Body of pancreas (tissue), 4 donors: ENCODE data around the gene PTX4. TPM values are rescaled to one million over a fixed set of nuclear protein-coding genes. Genes with fewer than 3 reads are reported as not detected.

Experiments used
- ATAC-seq: fragments of 150-250 bp; one replicate; pipeline ENCODE4 v1.9.1; 2016
- DNase-seq, 4 donors: peaks; one replicate each; pipeline ENCODE4 v3.0.0-alpha.2; 2019
- H3K27ac ChIP-seq, 4 donors: fragments of 200-600 bp; sonication (generic); 1 replicate in 3 of 4; 2 replicates in 1 of 4; pipeline versions ENCODE4 v1.5.1 to v1.6.1; 2016 to 2019; ENCODE audit warnings: mild to moderate bottlenecking in 1 of 4, mixed read lengths in 1 of 4, moderate library complexity in 1 of 4
- H3K27me3 ChIP-seq, 2 donors: fragments of 200-600 bp; sonication (generic); one replicate each; pipeline ENCODE4 v1.6.0; 2016; ENCODE audit warnings: mild to moderate bottlenecking in 1 of 2
- H3K36me3 ChIP-seq, 2 donors: fragments of 200-600 bp; sonication (generic); replicated peaks in 1 of 2; 2 replicates each; pipeline ENCODE4 v1.5.1; 2016; ENCODE audit warnings: low read depth in 2 of 2; ENCODE audit not compliant: insufficient read depth in 1 of 2
- H3K4me1 ChIP-seq: fragments of 200-600 bp; sonication (generic); one replicate; pipeline ENCODE4 v1.6.0; 2016
- H3K4me3 ChIP-seq, 2 donors: fragments of 200-600 bp; sonication (generic); 1 replicate in 1 of 2; 2 replicates in 1 of 2; pipeline ENCODE4 v1.5.1; 2016 to 2019
- H3K9me3 ChIP-seq, 3 donors: fragments of 200-600 bp; sonication (generic); 1 replicate in 2 of 3; 2 replicates in 1 of 3; pipeline ENCODE4 v1.5.1; 2016
- CTCF ChIP-seq, 7 experiments: fragments of 450-650 bp in 4 of 7; fragments of 200-600 bp in 3 of 7; sonication (generic) in 3 of 7; IDR thresholded peaks; one replicate each; pipeline ENCODE4 v1.5.1; 2016 to 2019; ENCODE audit warnings: antibody characterized with exemption in 7 of 7
- POLR2A ChIP-seq, 3 donors: fragments of 450-650 bp; IDR thresholded peaks; one replicate each; pipeline ENCODE4 v1.6.1; 2016; ENCODE audit warnings: antibody characterized with exemption in 3 of 3, mild to moderate bottlenecking in 2 of 3
- WGBS, 2 donors: methylation state at CpG; one replicate each; pipeline ENCODE4 v1.1.5; 2017; 5-methylcytosine and 5-hydroxymethylcytosine counted together
- intact Hi-C: fragments of 100-400 bp; cut with DNase I; formaldehyde crosslinking; loops from one replicate; pipeline ENCODE4 v1.15.1; 2023
- total RNA-seq, 2 donors: library from RNA; depleted of rRNA; stranded (reverse); fragments of >200 nt; gene quantifications; one replicate each; pipeline ENCODE4 v1.1.0, GENCODE V29; 2016

PTX4 gene
- total RNA-seq, 2 donors from 2014 or later = not detected

DNA sequence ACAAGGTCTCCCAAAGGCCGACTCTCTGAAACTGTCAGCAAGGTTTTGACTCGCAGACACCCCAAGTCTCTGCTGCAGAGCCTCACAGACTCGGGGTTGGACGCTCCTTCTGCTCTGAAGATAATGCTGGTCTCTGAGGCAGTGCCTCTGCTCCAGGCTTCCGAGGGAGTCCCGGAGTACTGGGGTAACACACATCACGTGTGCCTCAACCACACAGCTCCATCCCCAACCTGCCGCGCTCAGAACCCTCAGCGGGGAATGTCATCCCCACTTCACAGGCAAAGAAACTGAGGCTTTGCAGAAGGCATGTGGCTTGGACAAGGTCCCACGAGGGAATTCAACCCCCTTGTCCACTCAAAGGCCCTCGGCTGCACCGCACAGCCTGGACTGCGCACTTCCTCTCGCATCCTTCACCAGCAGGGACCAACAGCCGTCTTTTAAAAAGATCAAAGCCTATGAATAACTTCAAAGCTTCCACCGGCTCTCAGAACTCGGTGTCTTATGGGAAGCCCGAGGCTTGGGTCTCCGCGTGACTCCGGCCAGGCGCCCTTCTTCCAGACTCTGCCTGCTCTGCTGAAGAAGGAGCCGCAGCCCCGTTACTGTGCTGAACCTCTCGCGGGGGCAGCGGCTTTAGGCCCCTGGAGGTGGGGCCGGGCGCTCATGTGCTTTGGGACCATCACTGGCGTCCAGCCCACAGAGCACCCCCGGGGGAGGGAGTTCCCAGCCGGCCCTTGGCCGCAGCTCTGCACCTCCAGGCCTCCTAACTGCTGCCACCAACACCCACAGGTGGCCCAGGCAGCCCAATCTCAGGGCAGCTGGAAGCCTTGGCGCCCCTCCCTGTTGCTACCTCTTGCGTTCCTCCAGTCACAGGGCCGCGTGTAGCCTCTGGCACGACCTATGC lies 46.9 kb upstream of the PTX4 start:
- H3K27ac ChIP-seq = peak overlapping the region in 2 of 4 donors; percentile 12 to 62
- no peak overlapping the region for H3K4me3 ChIP-seq
- TF ChIP-seq POLR2A (IDR thresholded peaks at IDR 0.05) (no peak), CTCF (IDR thresholded peaks at IDR 0.05) (no peak)
- ATAC-seq (no peak), DNase-seq (no peak)
- H3K36me3 ChIP-seq = no peaks in the 10 kb centered on the region
- no peaks in the 10 kb centered on the region for H3K27me3 ChIP-seq
- 73% methylated on average over 15 to 38 of the region's 39 CpGs for WGBS, 2 donors
- no peaks in the 10 kb centered on the region for H3K9me3 ChIP-seq
- H3K4me1 ChIP-seq = no peaks in the 10 kb centered on the region
- intact Hi-C loops = no loop called here

DNA sequence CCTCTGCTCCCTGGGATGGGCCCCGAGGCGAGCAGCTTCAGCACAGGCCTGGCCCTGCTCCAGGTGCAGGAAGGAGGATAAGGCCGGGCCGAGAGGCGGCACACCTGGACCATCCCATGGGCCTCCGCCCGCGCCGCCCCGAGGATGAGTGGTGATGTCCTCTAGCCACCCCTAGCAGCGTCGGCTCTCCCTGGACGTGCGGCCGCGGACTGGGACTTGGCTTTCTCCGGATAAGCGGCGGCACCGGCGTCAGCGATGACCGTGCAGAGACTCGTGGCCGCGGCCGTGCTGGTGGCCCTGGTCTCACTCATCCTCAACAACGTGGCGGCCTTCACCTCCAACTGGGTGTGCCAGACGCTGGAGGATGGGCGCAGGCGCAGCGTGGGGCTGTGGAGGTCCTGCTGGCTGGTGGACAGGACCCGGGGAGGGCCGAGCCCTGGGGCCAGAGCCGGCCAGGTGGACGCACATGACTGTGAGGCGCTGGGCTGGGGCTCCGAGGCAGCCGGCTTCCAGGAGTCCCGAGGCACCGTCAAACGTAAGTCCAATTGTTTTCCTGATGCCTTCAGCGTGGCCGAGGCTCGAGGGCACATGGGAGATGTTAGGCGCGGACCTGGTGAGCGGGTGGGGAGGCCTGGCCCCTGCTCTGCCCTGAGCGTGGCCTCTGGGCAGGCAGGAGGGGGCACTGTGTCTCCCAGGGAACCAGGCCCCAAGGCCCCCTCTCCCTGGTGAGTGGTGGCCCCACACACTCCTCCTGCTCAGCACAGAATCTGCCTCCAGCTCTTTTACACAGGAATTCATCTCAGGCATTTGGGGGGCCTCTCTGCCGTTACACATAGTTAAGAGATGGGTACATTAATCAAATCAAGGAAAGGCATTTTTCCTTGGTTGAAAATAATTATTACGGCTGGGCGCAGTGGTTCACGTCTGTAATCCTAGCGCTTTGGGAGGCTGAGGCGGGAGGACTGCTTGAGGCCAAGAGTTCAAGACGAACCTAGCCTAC lies 45.6 kb upstream of the PTX4 start:
- intact Hi-C loops = no loop called here
- H3K4me1 ChIP-seq = peaks cover 4% of the 10 kb centered on the region
- ATAC-seq = no peak

GRCh38 chr16:1533443-1533951 lies 44.8 kb upstream of the PTX4 start, which contains the start of gene TMEM204:
Gene TMEM204 (plus strand): TSS chr16:1533666. CDS start chr16:1534276, 610 bp downstream.
- H3K4me3 ChIP-seq = no peak within 1 kb of the TSS
- WGBS, 2 donors = 68 to 89% methylated on average over 18 to 24 of the region's 27 CpGs
- peaks cover 8% of the 10 kb centered on the region for H3K4me1 ChIP-seq
- intact Hi-C loops = no loop called here
- ATAC-seq (peak; percentile 33), DNase-seq (peak; percentile 34 to 57 (median 50))
- no peaks in the 10 kb centered on the region for H3K27me3 ChIP-seq
- peak within 1 kb of the TSS; percentile 44 to 78 (median 62) for H3K27ac ChIP-seq
- H3K9me3 ChIP-seq = no peaks in the 10 kb centered on the region
- H3K36me3 ChIP-seq = no peaks in the 10 kb centered on the region
- TF ChIP-seq POLR2A (IDR thresholded peaks at IDR 0.05) (peak in 2 of 3 donors; percentile 67 to 70), CTCF (IDR thresholded peaks at IDR 0.05) (no peak)

More for the DNA sequence above, 45.6 kb upstream of the PTX4 start:
- no peaks in the 10 kb centered on the region for H3K9me3 ChIP-seq
- TF ChIP-seq CTCF (IDR thresholded peaks at IDR 0.05) (no peak), POLR2A (IDR thresholded peaks at IDR 0.05) (no peak)
- H3K27me3 ChIP-seq = no peaks in the 10 kb centered on the region
- H3K4me3 ChIP-seq = no peak overlapping the region
- WGBS, 2 donors = 75 to 85% methylated on average over 7 to 57 of the region's 57 CpGs
- peak overlapping the region; percentile 26 to 78 (median 53) for H3K27ac ChIP-seq
- no peaks in the 10 kb centered on the region for H3K36me3 ChIP-seq
- no peak for DNase-seq

- no peak for ATAC-seq
- Histone ChIP-seq H3K27ac (peak overlapping the region; percentile 2 to 78 (median 62)), H3K4me3 (no peak overlapping the region), H3K36me3 (no peaks in the 10 kb centered on the region), H3K4me1 (peaks cover 16% of the 10 kb centered on the region), H3K27me3 (no peaks in the 10 kb centered on the region), H3K9me3 (no peaks in the 10 kb centered on the region)
- TF ChIP-seq POLR2A (IDR thresholded peaks at IDR 0.05) = no peak
- no peak for TF ChIP-seq CTCF (IDR thresholded peaks at IDR 0.05)
- intact Hi-C loops = no loop called here
- no peak for DNase-seq
- whole genome bisulfite sequencing, 2 donors = 76 to 84% methylated on average over 5 to 10 of the region's 10 CpGs
Measured at GRCh38 chr16:1532771-1533170, 44.0 kb upstream of the PTX4 start.
